ENCODE measurements around the gene CCDC181. TPM values are rescaled to one million over a fixed set of nuclear protein-coding genes. Genes with fewer than 3 reads are reported as not detected.
"Not testable (repeated sequence)": the region's sequence is repeated elsewhere in the genome, so short reads cannot be mapped to it uniquely, and the experiment has no call there.

Gene CCDC181
- total RNA-seq = 0.30 TPM

- peak; percentile 37 for DNase-seq
Observed at GRCh38 chr1:169427081-169427641, at the start of gene CCDC181. TSS of gene CCDC181 (minus strand) at chr1:169427474. CDS start at chr1:169424927, 2,547 bp downstream.

GRCh38 chr1:169475806-169476387 is 48.6 kb upstream of the CCDC181 start:
- no peak for DNase-seq

GRCh38 chr1:169474302-169474995 is 47.2 kb upstream of the CCDC181 start:
- DNase-seq = no peak

- no peak for DNase-seq
Observed at GRCh38 chr1:169473347-169473746, 46.1 kb upstream of the CCDC181 start.

GRCh38 chr1:169472738-169473137 is 45.5 kb upstream of the CCDC181 start:
- DNase-seq = no peak

- no peak for DNase-seq
Observed at GRCh38 chr1:169468982-169469381, 41.7 kb upstream of the CCDC181 start.

- no peak for DNase-seq
Observed at GRCh38 chr1:169466259-169467230, 39.3 kb upstream of the CCDC181 start.

GRCh38 chr1:169465281-169465680 is 38.0 kb upstream of the CCDC181 start:
- DNase-seq = no peak

GRCh38 chr1:169462385-169462784 is 35.1 kb upstream of the CCDC181 start:
- no peak for DNase-seq

GRCh38 chr1:169461390-169462000 is 34.2 kb upstream of the CCDC181 start:
- DNase-seq = no peak

GRCh38 chr1:169460191-169460833 is 33.0 kb upstream of the CCDC181 start:
- no peak for DNase-seq

GRCh38 chr1:169457443-169457842 is 30.2 kb upstream of the CCDC181 start:
- no peak for DNase-seq

GRCh38 chr1:169456029-169456428 is 28.8 kb upstream of the CCDC181 start:
- no peak for DNase-seq

- no peak for DNase-seq
Observed at GRCh38 chr1:169452921-169453320, 25.6 kb upstream of the CCDC181 start.

- no peak for DNase-seq
Observed at GRCh38 chr1:169451218-169451824, 24.0 kb upstream of the CCDC181 start.

GRCh38 chr1:169443923-169444322 is 16.6 kb upstream of the CCDC181 start:
- DNase-seq = no peak

- no peak for DNase-seq
Observed at GRCh38 chr1:169426174-169426705, 1.0 kb downstream of the CCDC181 start.

- no peak for DNase-seq
Observed at GRCh38 chr1:169421309-169421708, 6.0 kb downstream of the CCDC181 start.

- DNase-seq = no peak
Observed at GRCh38 chr1:169414952-169415351, 12.3 kb downstream of the CCDC181 start.

GRCh38 chr1:169408340-169408739 is 18.9 kb downstream of the CCDC181 start:
- not testable (repeated sequence) for DNase-seq

- DNase-seq = not testable (repeated sequence)
Observed at GRCh38 chr1:169402578-169402977, 24.7 kb downstream of the CCDC181 start.

Measured in skin of body (tissue), 2 donors.